Uterus (tissue), 4 donors: Measurements from ENCODE around the gene NADK2. TPM values are rescaled to one million over a fixed set of nuclear protein-coding genes. Genes with fewer than 3 reads are reported as not detected.
"Not testable (repeated sequence)": the region's sequence is repeated elsewhere in the genome, so short reads cannot be mapped to it uniquely, and the experiment has no call there.

Source experiments
- DNase-seq, 2 donors: peaks; one replicate each; pipeline ENCODE4 v3.0.0-alpha.2; 2019 to 2020
- H3K27ac ChIP-seq, 2 donors: fragments of 200-600 bp; sonication (generic); 1 replicate in 1 of 2; 2 replicates in 1 of 2; pipeline ENCODE4 v1.5.1; 2016 to 2018
- H3K27me3 ChIP-seq, 2 donors: fragments of 200-600 bp; sonication (generic); one replicate each; pipeline ENCODE4 v1.5.1; 2018 to 2019; ENCODE audit warnings: control low read depth in 1 of 2
- H3K36me3 ChIP-seq, 2 donors: fragments of 200-600 bp; sonication (generic); one replicate each; pipeline ENCODE4 v1.5.1; 2019; ENCODE audit warnings: control low read depth in 1 of 2
- H3K4me1 ChIP-seq, 2 donors: fragments of 200-600 bp; sonication (generic); one replicate each; pipeline ENCODE4 v1.5.1; 2018 to 2019; ENCODE audit warnings: control low read depth in 1 of 2
- H3K4me3 ChIP-seq, 2 donors: fragments of 200-600 bp; sonication (generic); 1 replicate in 1 of 2; 2 replicates in 1 of 2; pipeline ENCODE4 v1.5.1; 2018 to 2019; ENCODE audit warnings: mild to moderate bottlenecking in 1 of 2
- H3K9me3 ChIP-seq, 2 donors: fragments of 200-600 bp; sonication (generic); one replicate each; pipeline ENCODE4 v1.5.1; 2019; ENCODE audit warnings: control low read depth in 1 of 2
- POLR2A ChIP-seq, 2 donors: fragments of 450-650 bp; IDR thresholded peaks; one replicate each; pipeline ENCODE4 v1.6.1; 2016; ENCODE audit warnings: antibody characterized with exemption in 2 of 2, mild to moderate bottlenecking in 1 of 2, moderate library complexity in 1 of 2
- intact Hi-C: fragments of 100-400 bp; cut with DNase I; formaldehyde crosslinking; loops from one replicate; pipeline ENCODE4 v1.15.1; 2023; ENCODE audit warnings: low total_unique reads
- total RNA-seq, 4 donors: library from RNA; depleted of rRNA in 3 of 4; stranded (reverse); fragments of >200 nt in 3 of 4; gene quantifications; one replicate each; pipeline versions ENCODE4 v1.1.0 to v1.2.4, GENCODE V29; 2014 to 2023
- TF ChIP-seq, protein P1 (sequence below), 4 experiments: fragments of 200-600 bp in 2 of 4; fragments of 450-650 bp in 2 of 4; sonication (generic) in 2 of 4; IDR thresholded peaks; one replicate each; pipeline ENCODE4 v1.5.1; 2016 to 2019; ENCODE audit warnings: antibody characterized with exemption in 4 of 4, mild to moderate bottlenecking in 2 of 4, moderate library complexity in 1 of 4
- donor health status: DM: yes; HTN: yes; CAD: no.

NADK2 gene
- total RNA-seq, 4 donors from 2014 or later = 19.2 to 74.7 (median 24.9) TPM

- Histone ChIP-seq H3K4me3 (no peak overlapping the region), H3K27ac (no peak overlapping the region), H3K9me3 (no peaks in the 10 kb centered on the region), H3K27me3 (no peaks in the 10 kb centered on the region), H3K36me3 (no peaks in the 10 kb centered on the region), H3K4me1 (no peaks in the 10 kb centered on the region)
- DNase-seq = no peak
- intact Hi-C loops = no loop called here
- no peak for TF ChIP-seq POLR2A (IDR thresholded peaks at IDR 0.05)
- TF ChIP-seq, protein P1, sequence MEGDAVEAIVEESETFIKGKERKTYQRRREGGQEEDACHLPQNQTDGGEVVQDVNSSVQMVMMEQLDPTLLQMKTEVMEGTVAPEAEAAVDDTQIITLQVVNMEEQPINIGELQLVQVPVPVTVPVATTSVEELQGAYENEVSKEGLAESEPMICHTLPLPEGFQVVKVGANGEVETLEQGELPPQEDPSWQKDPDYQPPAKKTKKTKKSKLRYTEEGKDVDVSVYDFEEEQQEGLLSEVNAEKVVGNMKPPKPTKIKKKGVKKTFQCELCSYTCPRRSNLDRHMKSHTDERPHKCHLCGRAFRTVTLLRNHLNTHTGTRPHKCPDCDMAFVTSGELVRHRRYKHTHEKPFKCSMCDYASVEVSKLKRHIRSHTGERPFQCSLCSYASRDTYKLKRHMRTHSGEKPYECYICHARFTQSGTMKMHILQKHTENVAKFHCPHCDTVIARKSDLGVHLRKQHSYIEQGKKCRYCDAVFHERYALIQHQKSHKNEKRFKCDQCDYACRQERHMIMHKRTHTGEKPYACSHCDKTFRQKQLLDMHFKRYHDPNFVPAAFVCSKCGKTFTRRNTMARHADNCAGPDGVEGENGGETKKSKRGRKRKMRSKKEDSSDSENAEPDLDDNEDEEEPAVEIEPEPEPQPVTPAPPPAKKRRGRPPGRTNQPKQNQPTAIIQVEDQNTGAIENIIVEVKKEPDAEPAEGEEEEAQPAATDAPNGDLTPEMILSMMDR (IDR thresholded peaks at IDR 0.05) = no peak
Observed at GRCh38 chr5:36206913-36207312, 34.8 kb downstream of the NADK2 start.

GRCh38 chr5:36205329-36205728 lies 36.4 kb downstream of the NADK2 start:
- DNase-seq = no peak
- intact Hi-C loops = no loop called here
- Histone ChIP-seq H3K36me3 (no peaks in the 10 kb centered on the region), H3K4me1 (no peaks in the 10 kb centered on the region), H3K9me3 (no peaks in the 10 kb centered on the region), H3K27ac (no peak overlapping the region), H3K4me3 (no peak overlapping the region), H3K27me3 (no peaks in the 10 kb centered on the region)
- TF ChIP-seq, protein P1 (IDR thresholded peaks at IDR 0.05) = no peak
- TF ChIP-seq POLR2A (IDR thresholded peaks at IDR 0.05) = no peak

GRCh38 chr5:36202521-36202961 lies 39.2 kb downstream of the NADK2 start:
- no peak overlapping the region for H3K4me3 ChIP-seq
- no peak overlapping the region for H3K27ac ChIP-seq
- no peaks in the 10 kb centered on the region for H3K36me3 ChIP-seq
- no peaks in the 10 kb centered on the region for H3K4me1 ChIP-seq
- no peaks in the 10 kb centered on the region for H3K27me3 ChIP-seq
- TF ChIP-seq, protein P1 (IDR thresholded peaks at IDR 0.05) = no peak
- TF ChIP-seq POLR2A (IDR thresholded peaks at IDR 0.05) = no peak
- DNase-seq = no peak
- intact Hi-C loops = no loop called here
- no peaks in the 10 kb centered on the region for H3K9me3 ChIP-seq

DNA sequence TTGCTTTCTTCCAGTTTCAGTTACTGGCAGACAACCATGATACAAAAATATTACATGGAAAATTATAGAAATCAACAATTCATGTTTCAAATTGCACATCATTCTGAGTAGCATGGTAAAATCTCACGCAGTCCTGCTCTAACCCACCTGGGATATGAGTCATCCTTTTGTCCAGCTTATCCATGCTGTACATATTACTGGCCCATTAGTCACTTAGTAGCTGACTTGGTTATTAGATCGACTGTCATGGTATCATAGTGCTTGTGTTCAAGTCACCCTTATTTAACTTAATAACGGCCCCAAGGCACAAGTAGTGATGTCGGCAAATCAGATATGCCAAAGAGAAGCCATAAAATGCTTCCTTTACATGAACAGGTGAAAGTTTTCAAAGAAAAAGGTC lies 41.2 kb downstream of the NADK2 start:
- Histone ChIP-seq H3K4me3 (no peak overlapping the region), H3K9me3 (no peaks in the 10 kb centered on the region), H3K27me3 (no peaks in the 10 kb centered on the region), H3K27ac (no peak overlapping the region), H3K4me1 (no peaks in the 10 kb centered on the region), H3K36me3 (peaks cover 0 to 2% of the 10 kb centered on the region in 2 donors)
- TF ChIP-seq POLR2A (IDR thresholded peaks at IDR 0.05) = no peak
- DNase-seq = no peak
- intact Hi-C loops = no loop called here

DNA sequence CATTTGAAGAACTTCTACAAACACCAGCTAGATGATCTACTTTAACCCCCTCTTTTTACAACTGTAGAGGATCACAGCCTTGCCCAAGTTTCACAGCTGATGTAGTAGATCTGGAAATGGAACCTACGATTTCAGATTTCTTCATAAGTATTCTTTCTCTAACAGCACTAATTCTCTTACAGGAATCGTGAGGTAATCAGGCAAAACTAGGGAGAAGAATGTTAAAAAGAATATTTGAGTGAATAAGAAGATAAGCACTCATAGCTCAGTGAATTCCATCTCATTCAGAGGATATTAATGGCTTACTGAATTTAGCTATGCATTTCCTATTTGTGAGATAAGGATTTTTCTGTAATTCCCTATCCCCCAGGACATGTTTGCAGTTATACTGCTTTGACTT lies 42.1 kb downstream of the NADK2 start:
- Histone ChIP-seq H3K27ac (no peak overlapping the region), H3K4me3 (no peak overlapping the region), H3K4me1 (no peaks in the 10 kb centered on the region), H3K9me3 (no peaks in the 10 kb centered on the region), H3K27me3 (no peaks in the 10 kb centered on the region), H3K36me3 (peaks cover 0 to 2% of the 10 kb centered on the region in 2 donors)
- intact Hi-C loops = no loop called here
- no peak for TF ChIP-seq POLR2A (IDR thresholded peaks at IDR 0.05)
- TF ChIP-seq, protein P1 (IDR thresholded peaks at IDR 0.05) = no peak
- no peak for DNase-seq

- H3K4me1 ChIP-seq, H3K4me3 ChIP-seq, H3K36me3 ChIP-seq, intact Hi-C loops, H3K9me3 ChIP-seq, H3K27me3 ChIP-seq, DNase-seq, H3K27ac ChIP-seq: not testable (repeated sequence)
Observed at GRCh38 chr5:36198783-36199182, 42.9 kb downstream of the NADK2 start.
